ENCODE measurements around the gene GTF2IRD1. TPM values are rescaled to one million over a fixed set of nuclear protein-coding genes. Genes with fewer than 3 reads are reported as not detected.
"Not testable (repeated sequence)": the region's sequence is repeated elsewhere in the genome, so short reads cannot be mapped to it uniquely, and the experiment has no call there.

Gene GTF2IRD1
- polyA plus RNA-seq, 1 donor: 65.9 TPM

DNA sequence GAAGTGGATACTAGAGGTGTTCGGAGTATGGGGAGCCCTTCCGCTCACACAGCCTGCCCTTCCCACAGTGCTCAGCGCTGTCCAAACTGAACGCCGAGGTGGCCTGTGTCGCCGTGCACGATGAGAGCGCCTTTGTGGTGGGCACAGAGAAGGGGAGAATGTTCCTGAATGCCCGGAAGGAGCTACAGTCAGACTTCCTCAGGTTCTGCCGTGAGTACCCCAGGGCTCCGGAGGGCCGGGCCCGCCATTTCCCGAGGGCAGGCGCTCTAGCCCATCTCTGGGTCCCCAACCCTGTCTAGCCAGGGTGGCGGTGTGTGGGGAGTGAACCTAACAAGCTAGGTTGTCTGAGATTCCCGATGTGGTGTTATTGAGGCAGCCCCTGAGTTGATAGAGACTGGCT lies 59.1 kb downstream of the GTF2IRD1 start:
- DNase-seq: no peak

DNA sequence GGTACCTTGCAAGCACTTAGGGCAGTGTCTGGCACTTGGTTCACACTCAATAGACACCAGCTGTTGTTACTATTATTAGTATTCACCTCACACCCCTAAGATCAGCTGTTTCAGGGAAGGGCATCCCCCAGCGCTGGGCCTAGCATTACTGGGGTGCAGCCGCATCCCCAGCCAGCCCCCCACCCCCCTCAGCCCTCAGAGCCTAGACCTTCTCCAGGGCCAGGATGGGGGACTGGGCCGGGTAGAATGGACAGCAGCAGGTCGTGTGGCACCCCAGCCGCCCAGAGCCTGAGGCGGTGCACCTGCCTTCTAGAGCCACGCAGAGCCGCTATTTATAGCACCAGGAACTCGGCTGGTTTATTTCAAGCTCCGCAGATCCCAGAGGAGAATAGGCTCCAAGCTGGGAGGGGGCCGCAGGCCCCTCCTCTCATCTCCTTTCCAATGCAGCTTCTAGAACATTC lies 60.5 kb downstream of the GTF2IRD1 start:
- no peak for DNase-seq

DNA sequence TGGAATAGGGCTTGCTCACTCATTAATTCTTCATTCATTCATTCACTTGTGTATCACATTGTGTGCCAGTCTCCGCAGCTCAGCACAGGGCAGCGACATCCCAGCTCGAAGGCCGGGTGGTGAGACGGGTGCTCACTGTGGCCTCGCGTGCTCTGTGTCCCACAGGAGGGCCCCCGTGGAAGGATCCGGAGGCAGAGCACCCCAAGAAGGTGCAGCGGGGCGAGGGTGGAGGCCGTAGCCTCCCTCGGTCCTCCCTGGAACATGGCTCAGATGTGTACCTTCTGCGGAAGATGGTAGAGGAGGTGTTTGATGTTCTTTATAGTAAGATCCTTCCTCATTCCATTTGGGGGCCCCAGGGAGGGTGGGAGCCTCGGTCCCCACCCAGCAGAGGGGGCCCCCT lies 61.6 kb downstream of the GTF2IRD1 start:
- no peak for DNase-seq

DNA sequence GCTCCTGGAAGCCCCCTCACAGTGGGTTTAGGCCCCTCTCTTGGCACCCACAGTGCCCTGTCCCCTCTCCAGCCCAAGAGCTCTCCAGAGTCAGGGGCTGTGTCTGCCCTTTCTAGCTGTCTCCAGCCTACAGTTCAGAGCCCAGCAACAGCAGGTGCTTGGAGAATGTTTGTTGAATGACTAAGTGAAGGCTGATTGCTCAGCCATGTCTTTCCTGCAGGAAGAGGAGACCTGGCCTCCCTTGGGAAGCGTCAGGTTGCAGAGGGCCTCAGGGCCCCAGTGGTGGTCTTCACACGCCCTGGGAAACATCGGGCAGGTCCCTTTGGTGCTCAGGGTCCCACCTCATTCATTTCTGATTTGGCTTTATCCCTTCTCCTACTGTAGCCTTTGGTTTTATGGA lies 62.5 kb downstream of the GTF2IRD1 start:
- no peak for DNase-seq

DNA sequence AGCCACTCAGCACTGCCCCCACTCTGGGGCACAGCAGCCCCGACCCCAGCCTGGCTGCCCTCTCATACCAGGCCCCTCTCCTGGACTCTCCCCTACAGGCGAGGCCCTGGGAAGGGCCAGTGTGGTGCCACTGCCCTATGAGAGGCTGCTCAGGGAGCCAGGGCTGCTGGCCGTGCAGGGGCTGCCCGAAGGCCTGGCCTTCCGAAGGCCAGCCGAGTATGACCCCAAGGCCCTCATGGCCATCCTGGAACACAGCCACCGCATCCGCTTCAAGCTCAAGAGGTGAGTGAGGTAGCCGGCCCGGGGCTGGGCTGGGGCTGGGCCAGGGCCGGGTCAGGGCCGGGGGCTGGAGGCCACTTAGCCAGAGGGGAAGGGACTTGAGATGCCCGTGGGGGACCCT lies 64.3 kb downstream of the GTF2IRD1 start:
- no peak for DNase-seq

DNA sequence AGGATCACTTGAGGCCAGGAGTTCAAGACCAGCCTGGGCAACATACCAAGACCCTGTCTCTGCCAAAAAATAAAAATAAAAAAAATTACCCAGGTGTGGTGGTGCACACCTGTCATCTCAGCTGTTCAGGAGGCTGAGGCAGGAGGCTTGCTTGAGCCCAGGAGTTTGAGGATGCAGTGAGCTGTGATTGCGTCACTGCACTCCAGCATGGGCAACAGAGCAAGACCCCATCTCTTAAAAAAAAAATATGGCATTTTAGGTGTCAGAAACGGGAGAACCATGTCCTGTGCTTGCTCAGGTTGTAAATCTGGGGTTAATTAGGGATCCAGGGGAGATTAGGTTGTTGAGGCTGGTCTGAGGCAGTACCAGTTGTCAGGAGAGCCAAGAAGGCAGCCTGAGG lies 64.9 kb downstream of the GTF2IRD1 start:
- DNase-seq: no peak

DNA sequence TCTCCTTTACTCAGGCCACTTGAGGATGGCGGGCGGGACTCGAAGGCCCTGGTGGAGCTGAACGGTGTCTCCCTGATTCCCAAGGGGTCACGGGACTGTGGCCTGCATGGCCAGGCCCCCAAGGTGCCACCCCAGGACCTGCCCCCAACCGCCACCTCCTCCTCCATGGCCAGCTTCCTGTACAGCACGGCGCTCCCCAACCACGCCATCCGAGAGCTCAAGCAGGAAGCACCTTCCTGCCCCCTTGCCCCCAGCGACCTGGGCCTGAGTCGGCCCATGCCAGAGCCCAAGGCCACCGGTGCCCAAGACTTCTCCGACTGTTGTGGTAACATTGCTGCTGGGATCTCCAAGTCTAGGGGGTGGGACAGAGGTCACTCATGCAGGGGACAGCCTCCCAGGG lies 65.7 kb downstream of the GTF2IRD1 start:
- DNase-seq: no peak

DNA sequence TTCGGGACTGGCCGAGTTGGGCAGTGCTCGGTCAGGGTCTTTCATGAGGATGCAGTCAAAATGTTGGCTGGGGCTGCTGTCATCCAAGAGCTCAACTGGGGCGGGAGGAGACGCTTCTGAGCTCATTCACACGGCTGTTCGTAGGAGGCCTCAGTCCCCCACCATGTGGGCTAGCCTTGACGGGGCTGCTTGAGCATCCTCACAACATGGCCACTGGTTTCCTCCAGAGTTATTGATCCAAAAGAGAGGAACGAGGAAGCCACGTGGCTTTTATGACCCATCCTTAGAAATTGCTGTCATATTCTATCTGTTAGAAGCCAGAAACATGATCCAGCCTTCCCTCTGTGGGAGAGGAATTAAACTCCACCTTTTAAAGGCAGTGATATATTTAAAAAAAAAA lies 68.1 kb downstream of the GTF2IRD1 start:
- no peak for DNase-seq

DNA sequence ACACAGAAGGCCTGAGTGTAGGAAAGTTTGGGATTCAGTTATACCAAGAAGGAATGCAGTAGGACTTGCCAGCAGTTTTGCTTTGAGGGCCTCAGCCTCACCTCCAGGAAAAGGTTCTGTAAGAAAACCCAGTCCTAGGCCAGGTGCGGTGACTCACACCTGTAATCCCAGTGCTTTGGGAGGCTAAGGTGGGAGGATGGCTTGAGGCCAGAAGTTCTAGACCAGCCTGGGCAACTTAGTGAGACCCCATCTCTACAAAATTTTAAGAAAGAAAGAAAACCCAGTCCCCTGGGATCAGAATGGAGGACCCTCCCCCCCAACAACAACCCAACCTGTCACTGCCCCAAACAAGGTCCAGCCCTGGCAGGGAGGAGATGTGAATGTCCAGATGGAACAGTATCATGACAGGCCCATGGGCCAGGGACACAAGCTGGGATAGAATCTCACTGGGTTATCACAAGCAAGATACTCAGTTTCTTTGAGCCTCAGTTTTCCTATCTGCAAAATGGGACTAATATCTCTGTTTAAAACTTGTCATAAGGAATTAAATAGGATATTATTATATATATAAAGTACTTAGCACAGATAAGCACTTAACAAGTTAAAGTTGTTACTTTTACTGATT lies 68.7 kb downstream of the GTF2IRD1 start:
- no peak for DNase-seq

DNA sequence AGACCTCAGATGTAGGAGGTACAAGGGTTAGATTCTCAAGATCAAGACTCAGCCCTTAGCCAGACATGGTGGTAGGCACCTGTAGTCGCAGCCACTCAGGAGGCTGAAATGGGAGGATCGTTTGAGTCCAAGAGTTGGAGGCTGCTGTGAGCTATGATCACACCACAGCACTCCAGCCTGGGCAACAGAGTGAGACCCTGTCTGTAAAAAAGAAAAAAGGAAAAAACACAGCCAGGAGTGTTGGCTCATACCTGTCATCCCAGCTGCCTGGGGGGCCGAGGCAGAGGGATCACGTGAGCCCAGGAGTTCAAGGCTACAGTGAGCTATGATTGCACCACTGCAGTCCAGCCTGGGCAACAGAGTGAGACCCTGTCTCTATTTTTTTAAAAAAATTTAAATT lies 69.3 kb downstream of the GTF2IRD1 start:
- no peak for DNase-seq

DNA sequence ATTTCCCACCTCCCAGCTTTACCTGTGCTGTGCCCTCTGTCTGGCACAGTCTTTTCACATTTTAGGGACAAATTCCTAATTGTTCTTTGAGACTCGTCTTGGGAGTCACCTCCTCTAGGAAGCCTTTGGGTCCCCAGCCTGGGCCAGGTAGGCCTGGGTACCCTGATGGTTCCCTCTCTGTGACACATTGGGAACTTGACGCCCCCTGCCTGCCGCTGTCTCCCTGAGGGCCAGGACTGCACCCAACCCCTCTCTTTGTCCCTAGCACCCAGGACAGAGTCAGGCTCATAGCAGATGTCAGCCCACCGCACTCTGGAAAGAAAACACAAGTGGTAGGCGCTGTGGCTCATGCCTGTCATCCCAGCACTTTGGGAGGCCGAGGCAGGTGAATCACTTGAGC lies 71.4 kb downstream of the GTF2IRD1 start:
- DNase-seq: no peak

DNA sequence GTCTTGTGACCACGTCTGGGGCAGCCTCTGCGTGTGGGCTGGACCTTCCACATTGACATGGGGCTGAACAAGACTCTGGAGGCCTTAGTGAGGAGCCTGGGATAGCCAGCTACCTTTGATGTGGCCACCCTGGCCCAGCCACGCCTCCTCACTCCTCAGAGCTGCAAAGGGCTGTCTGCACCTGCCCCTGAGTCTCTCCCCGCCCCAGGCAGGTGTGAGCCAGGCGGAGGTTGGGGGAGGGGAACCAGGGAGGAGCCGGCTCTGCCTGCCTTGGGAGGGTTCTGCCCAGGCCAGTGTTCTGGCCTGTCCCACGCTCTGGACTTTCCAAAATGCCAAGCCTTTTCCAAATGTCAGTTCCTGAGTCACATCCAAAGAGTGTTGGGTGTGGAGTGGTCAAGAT lies 72.2 kb downstream of the GTF2IRD1 start:
- no peak for DNase-seq

DNA sequence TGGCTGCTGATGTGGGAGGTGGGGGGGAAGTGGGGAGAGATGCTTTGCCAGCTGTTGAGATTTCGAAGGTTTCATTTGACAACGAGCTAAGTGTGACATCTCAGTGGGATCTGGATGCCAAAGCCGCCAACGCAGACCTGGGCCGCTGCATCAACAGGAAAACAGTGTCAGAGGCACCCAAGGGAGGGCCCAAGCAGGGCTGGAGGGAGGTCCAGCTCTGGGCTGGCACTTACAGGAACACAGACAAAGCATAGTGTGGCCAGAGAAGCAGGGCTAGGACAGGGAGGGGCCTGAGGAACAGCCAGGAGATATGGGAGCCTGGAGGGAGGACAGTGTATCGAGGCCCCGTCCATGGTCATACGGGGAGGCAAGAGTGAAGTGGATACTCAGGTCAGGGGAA lies 73.1 kb downstream of the GTF2IRD1 start:
- DNase-seq: no peak

DNA sequence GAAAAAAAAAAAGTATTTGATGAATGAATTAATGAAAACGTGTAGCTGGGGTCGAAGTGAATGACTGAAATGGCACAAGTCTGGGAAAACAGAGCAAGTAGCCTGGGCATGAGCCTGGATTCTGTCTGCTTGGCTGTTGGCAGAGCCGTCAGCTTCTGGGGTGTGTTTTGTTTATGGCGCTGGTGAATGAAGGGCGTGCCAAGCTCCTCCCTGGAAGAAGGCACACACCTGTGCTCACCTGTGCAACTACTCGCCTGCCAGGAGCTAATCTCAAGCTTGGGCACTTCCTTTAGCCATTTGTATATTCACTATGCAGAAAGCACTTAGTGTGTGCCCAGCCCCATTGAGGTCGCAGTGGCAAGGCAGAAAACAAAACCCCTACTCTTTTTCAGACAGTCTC lies 74.1 kb downstream of the GTF2IRD1 start:
- DNase-seq: no peak

DNA sequence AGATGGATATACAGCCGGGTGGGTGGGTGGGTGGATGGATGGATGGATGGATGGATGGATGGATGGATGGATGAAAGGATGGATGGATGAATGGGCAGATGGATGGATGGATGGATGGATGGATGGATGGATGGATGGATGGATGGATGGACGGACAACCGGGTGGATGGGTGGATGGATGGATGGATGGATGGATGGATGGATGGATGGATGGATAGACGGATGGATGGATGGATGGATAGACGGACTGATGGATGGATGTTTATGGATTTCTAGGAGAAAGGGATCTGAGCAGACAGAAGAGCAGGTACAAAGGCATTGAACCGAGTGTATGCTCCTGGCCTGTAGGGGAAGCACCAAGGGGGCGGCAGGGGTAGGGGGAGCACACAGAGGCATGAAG lies 75.1 kb downstream of the GTF2IRD1 start:
- not testable (repeated sequence) for DNase-seq

DNA sequence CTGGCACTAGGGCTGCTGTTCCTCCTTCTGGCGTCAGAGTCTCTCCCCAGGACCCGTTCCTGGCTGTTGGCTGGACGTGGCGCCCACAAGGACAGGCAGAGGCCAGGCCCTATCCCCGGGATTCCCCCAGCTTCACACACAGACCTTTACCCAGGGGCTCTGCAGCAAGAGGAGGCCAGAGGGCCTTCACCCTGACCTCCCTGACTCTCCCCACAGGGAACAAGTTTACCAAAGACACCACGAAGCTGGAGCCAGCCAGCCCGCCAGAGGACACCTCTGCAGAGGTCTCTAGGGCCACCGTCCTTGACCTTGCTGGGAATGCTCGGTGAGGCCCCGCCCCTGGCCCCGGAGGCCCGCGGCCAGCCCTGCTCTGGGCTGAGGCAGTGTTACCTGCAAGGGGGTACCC lies 82.2 kb downstream of the GTF2IRD1 start:
- no peak for DNase-seq

DNA sequence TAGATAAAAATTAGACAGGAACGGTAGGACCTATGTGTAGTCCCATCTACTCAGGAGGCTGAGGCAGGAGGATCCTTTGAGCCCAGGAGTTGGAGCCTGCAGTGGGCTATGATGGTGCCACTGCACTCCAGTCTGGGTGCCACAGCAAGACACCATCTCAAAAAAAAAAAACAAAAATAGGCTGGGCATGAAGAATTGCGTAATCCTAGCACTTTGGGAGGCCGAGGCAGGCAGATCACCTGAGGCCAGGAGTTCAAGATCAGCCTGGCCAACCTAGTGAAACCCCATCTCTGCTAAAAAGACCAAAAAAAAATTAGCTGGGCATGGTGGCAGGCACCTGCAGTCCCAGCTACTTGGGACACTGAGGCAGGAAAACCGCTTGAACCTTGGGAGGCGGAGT lies 88.2 kb downstream of the GTF2IRD1 start:
- not testable (repeated sequence) for DNase-seq

DNA sequence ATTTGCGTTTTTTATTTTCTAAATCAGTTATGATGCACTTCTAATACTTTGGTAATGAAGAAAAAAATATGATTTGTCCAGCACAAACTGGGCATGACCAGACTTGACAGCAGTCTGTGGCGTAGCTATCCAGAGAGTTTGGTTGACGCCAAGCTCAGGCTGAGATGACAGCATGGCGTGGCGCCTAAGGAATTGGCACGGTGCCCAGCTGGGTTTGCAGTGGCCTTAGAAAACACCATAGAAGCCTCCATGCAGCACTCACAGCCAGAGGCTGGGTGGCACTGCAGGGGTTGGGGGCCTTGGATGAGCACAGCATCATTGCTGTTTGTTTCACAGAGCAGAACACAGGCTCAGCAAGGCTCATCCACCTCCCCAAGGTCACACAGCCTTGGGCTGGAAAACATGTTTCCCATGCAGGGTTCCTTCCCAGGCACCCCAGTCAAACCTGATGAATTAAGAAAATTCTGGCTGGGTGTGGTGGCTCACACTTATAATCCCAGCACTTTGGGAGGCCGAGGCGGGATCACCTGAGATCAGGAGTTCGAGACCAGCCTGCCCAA lies 88.9 kb downstream of the GTF2IRD1 start:
- DNase-seq: no peak

DNA sequence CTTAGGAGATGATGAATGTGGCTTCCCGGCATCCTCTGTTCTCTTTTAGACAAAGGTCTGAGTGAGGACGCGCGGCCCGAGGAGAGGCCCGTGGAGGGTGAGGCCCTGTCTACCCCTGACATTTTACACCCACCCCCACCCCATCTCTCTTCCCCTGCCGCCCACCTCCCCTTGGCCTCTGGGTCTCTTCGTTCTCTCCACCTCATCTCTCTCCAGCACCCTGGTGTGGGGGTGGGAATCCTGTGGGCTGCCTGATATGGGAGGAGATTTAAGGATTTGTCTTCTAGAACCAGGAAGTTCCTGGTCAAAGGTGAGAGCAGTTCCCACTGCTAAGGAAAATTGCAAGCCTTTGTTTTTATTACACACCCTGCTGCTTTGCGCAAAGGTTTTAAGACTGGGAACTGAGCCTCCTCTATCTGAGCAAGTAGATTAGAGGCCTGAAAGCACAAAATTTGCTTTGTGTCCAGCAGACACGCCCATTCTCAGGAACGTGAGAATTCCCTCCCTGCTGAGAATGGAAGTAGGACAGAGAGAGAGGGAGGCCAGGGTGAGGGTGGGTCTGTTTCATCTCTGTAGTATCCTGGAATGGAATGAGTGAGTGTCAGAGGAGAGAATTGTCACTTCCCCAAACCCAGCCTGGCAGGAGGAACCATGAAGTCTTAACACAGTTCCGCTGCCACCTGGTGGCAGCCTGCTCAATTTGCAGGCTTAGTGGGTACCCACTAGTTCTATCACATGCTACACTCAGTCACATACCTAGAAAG lies 91.2 kb downstream of the GTF2IRD1 start:
- no peak for DNase-seq

DNA sequence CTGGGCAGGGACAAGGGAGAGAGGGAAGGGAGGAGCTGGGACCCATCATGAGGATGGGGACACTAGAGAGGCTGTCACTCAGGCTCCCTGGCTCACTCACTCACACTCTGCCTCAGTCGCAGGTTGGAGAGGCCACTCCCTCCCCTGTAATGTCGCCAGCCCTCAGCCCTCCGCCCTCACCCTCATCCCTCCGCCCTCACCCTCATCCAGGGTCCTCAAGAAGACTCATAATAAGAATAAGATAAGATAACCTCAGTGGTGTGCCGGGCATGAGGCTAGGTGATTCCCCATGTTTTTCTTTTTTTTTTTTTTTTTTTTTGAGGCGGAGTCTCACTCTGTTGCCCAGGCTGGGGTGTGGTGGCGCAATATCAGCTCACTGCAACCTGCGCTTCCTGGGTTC lies 92.2 kb downstream of the GTF2IRD1 start:
- no peak for DNase-seq

DNA sequence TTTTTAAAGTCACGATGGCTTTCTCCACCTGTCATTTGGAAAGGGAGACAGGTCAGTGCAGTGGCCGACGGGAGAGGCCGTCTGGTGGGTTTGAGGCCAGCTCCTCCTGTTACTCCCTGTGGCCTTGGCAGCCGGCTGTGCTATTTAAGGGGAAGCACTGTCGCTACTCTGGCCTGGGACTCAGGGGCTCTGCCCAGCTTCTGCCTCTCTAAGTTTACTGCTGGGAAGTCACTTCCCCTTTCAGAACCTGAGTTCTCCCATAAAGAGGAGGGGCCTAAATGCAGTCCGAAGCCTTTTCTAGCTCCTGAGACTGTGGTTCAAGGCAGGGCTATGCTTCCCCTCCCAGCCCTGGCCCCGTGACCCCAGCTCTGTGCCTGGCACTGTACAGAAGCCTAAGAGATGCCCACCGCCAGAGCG lies 99.9 kb downstream of the GTF2IRD1 start:
- not testable (repeated sequence) for DNase-seq

DNA sequence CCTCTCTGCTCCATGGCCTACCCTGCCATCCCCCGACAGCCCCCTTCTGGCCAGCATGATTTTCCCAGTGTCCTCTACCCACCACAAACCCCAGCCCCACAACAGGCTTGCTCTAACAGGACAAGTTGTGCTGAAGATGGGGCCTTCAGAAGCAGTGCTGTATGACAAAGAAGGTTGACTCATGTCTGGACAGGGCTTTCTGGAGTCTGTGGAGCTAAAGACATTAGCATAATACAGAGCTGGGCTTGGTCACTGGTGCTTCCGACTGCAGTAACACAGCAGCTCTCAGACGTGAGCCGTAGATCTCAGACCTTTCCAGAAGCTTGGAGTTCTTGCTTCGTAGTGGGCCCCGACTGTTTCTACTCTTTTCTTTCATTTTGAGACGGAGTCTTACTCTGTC lies 100.5 kb downstream of the GTF2IRD1 start:
- DNase-seq: no peak

DNA sequence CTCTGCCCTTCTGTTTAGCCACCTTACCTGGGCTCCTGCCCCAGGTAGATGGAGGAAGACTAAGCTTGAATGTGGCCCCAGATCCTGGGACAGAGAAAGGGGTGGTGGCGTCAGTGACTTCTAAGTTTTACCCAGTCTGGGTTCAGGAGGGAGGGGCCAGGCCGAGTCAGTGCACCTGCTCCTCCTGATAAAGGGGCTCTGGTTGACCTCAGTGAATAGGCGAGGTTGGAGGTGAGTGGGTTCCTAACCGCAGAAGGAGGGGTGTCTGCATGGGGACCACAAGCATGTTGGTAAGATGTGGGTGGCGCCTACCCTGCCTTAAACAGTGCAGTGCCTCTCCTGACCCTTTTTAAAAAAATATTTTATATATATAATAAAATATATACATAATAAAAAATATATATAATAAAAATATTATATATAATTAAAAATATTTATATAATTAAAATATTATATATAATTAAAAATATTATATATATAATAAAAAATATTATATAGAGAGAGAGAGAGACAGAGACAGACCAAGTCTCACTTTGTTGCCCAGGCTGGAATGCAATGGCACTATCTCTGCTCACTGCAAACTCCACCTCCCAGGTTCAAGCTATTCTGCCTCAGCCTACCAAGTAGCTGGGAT lies 106.5 kb downstream of the GTF2IRD1 start:
- no peak for DNase-seq
